HEK293 (cell line): ENCODE results near the gene TDRD10.

ENCODE experiments used
- CTCF ChIA-PET: fragments of 350-600 bp; formaldehyde crosslinking; extraction: SDS; loops from one replicate; lab custom pipeline; 2021; ENCODE audit warnings: antibody characterized with exemption; lab: Yijun Ruan, JAX
- POLR2A ChIA-PET: fragments of 300-600 bp; formaldehyde crosslinking; extraction: SDS; loops from one replicate; lab custom pipeline; 2020; ENCODE audit warnings: antibody characterized with exemption, inconsistent platforms; lab: Yijun Ruan, JAX
- H3K27ac ChIP-seq: fragments of 200-500 bp; sonication (Bioruptor generic); 2 replicates; pipeline ENCODE4 v1.5.1; 2014; ENCODE audit warnings: low read depth, low read length, control low read depth, inconsistent platforms; ENCODE audit errors: extremely low read depth
- H3K36me3 ChIP-seq, 2 experiments: fragments of 200-500 bp in 1 of 2; sonication (Bioruptor generic) in 1 of 2; 1 replicate in 1 of 2; 2 replicates in 1 of 2; pipeline ENCODE4 v1.5.1; 2014 to 2017; ENCODE audit warnings: inconsistent platforms in 2 of 2, low read length in 2 of 2; ENCODE audit not compliant: control insufficient read depth in 2 of 2, insufficient read depth in 1 of 2
- H3K4me1 ChIP-seq: fragments of 200-500 bp; sonication (Bioruptor generic); 2 replicates; pipeline ENCODE4 v1.5.1; 2014; ENCODE audit warnings: mild to moderate bottlenecking, low read length, inconsistent platforms; ENCODE audit not compliant: control insufficient read depth, insufficient read depth
- H3K4me3 ChIP-seq: 2 replicates; pipeline ENCODE4 v1.5.1; 2011; ENCODE audit warnings: low read depth, mild to moderate bottlenecking, control low read depth, low read length, moderate library complexity
- H3K9me3 ChIP-seq: fragments of 200-500 bp; sonication (Bioruptor generic); 2 replicates; pipeline ENCODE4 v1.5.1; 2014; ENCODE audit warnings: low read depth, low read length, inconsistent platforms; ENCODE audit not compliant: control insufficient read depth, insufficient read depth
- BCL11B ChIP-seq: fragments of 450-650 bp; formaldehyde crosslinking; IDR thresholded peaks from 2 replicates; pipeline ENCODE4 v1.5.1; 2016; ENCODE audit warnings: low read depth, missing biosample characterization, missing genetic modification characterization
- KLF10 ChIP-seq: fragments of 450-650 bp; IDR thresholded peaks from 2 replicates; pipeline ENCODE4 v1.5.1; 2018; ENCODE audit warnings: missing biosample characterization, mild to moderate bottlenecking, missing genetic modification characterization
- MYNN ChIP-seq: fragments of 450-650 bp; formaldehyde crosslinking; IDR thresholded peaks from 2 replicates; pipeline ENCODE4 v1.5.1; 2016; ENCODE audit warnings: missing biosample characterization, missing genetic modification characterization, borderline replicate concordance
- ZBTB1 ChIP-seq: fragments of 450-650 bp; formaldehyde crosslinking; IDR thresholded peaks from 2 replicates; pipeline ENCODE4 v1.5.1; 2016; ENCODE audit warnings: missing biosample characterization, missing genetic modification characterization
- ZBTB48 ChIP-seq: fragments of 450-650 bp; formaldehyde crosslinking; IDR thresholded peaks from 2 replicates; pipeline ENCODE4 v1.5.1; 2016; ENCODE audit warnings: missing biosample characterization, missing genetic modification characterization
- ZNF140 ChIP-seq: fragments of 450-650 bp; formaldehyde crosslinking; IDR thresholded peaks from 2 replicates; pipeline ENCODE4 v1.5.1; 2016; ENCODE audit warnings: missing biosample characterization, missing genetic modification characterization
- ZNF174 ChIP-seq: fragments of 450-650 bp; formaldehyde crosslinking; IDR thresholded peaks from 2 replicates; pipeline ENCODE4 v1.5.0; 2017; ENCODE audit warnings: missing biosample characterization, mild to moderate bottlenecking, missing genetic modification characterization
- ZNF175 ChIP-seq: fragments of 450-650 bp; formaldehyde crosslinking; IDR thresholded peaks from 2 replicates; pipeline ENCODE4 v1.5.1; 2016; ENCODE audit warnings: missing biosample characterization, missing genetic modification characterization
- ZNF202 ChIP-seq: fragments of 450-650 bp; formaldehyde crosslinking; IDR thresholded peaks from 2 replicates; pipeline ENCODE4 v1.5.1; 2016; ENCODE audit warnings: missing biosample characterization, missing genetic modification characterization, borderline replicate concordance
- ZNF214 ChIP-seq: fragments of 450-650 bp; formaldehyde crosslinking; IDR thresholded peaks from 2 replicates; pipeline ENCODE4 v1.5.1; 2017; ENCODE audit warnings: missing biosample characterization, mild to moderate bottlenecking, missing genetic modification characterization, borderline replicate concordance
- ZNF239 ChIP-seq: fragments of 450-650 bp; formaldehyde crosslinking; IDR thresholded peaks from 2 replicates; pipeline ENCODE4 v1.5.1; 2016; ENCODE audit warnings: missing biosample characterization, missing genetic modification characterization
- ZNF248 ChIP-seq: fragments of 450-650 bp; formaldehyde crosslinking; IDR thresholded peaks from 2 replicates; pipeline ENCODE4 v1.5.1; 2017; ENCODE audit warnings: missing biosample characterization, missing genetic modification characterization
- ZNF394 ChIP-seq: fragments of 450-650 bp; formaldehyde crosslinking; IDR thresholded peaks from 2 replicates; pipeline ENCODE4 v1.5.1; 2016; ENCODE audit warnings: missing biosample characterization, missing genetic modification characterization, mild to moderate bottlenecking, moderate library complexity, borderline replicate concordance
- ZNF521 ChIP-seq: fragments of 450-650 bp; formaldehyde crosslinking; IDR thresholded peaks from 2 replicates; pipeline ENCODE4 v1.5.1; 2017; ENCODE audit warnings: missing biosample characterization, mild to moderate bottlenecking, missing genetic modification characterization
- ZNF548 ChIP-seq: fragments of 450-650 bp; formaldehyde crosslinking; IDR thresholded peaks from 2 replicates; pipeline ENCODE4 v1.5.1; 2016; ENCODE audit warnings: missing biosample characterization, missing genetic modification characterization
- ZNF596 ChIP-seq: fragments of 450-650 bp; IDR thresholded peaks from 2 replicates; pipeline ENCODE4 v1.5.0; 2018; ENCODE audit warnings: missing biosample characterization, mild to moderate bottlenecking, missing genetic modification characterization, moderate library complexity
- ZNF624 ChIP-seq: fragments of 450-650 bp; formaldehyde crosslinking; IDR thresholded peaks from 2 replicates; pipeline ENCODE4 v1.5.1; 2017; ENCODE audit warnings: missing biosample characterization, missing genetic modification characterization
- ZNF658 ChIP-seq: fragments of 450-650 bp; formaldehyde crosslinking; IDR thresholded peaks from 2 replicates; pipeline ENCODE4; 2016; ENCODE audit warnings: missing biosample characterization, missing genetic modification characterization
- ZNF777 ChIP-seq: fragments of 450-650 bp; formaldehyde crosslinking; IDR thresholded peaks from 2 replicates; pipeline ENCODE4 v1.5.1; 2017; ENCODE audit warnings: missing biosample characterization, missing genetic modification characterization, borderline replicate concordance
- ZSCAN16 ChIP-seq: fragments of 450-650 bp; formaldehyde crosslinking; IDR thresholded peaks from 2 replicates; pipeline ENCODE4 v1.5.1; 2016; ENCODE audit warnings: missing biosample characterization, missing genetic modification characterization
- ZXDB ChIP-seq: fragments of 450-650 bp; formaldehyde crosslinking; IDR thresholded peaks from 2 replicates; pipeline ENCODE4 v1.5.1; 2016; ENCODE audit warnings: missing biosample characterization, missing genetic modification characterization
- TF ChIP-seq, protein P1 (sequence below): fragments of 450-650 bp; formaldehyde crosslinking; IDR thresholded peaks from 2 replicates; pipeline ENCODE4 v1.5.1; 2016; ENCODE audit warnings: missing biosample characterization, missing genetic modification characterization
- TF ChIP-seq, protein P2 (sequence below): fragments of 450-650 bp; formaldehyde crosslinking; IDR thresholded peaks from 2 replicates; pipeline ENCODE4 v1.5.1; 2016; ENCODE audit warnings: missing biosample characterization, missing genetic modification characterization
- TF ChIP-seq, protein P3 (sequence below): fragments of 450-650 bp; formaldehyde crosslinking; IDR thresholded peaks from 2 replicates; pipeline ENCODE4 v1.5.1; 2017; ENCODE audit warnings: missing biosample characterization, missing genetic modification characterization
- TF ChIP-seq, protein P4 (sequence below): fragments of 450-650 bp; formaldehyde crosslinking; IDR thresholded peaks from 2 replicates; pipeline ENCODE4 v1.5.1; 2017; ENCODE audit warnings: missing biosample characterization, missing genetic modification characterization

Gene TDRD10

DNA sequence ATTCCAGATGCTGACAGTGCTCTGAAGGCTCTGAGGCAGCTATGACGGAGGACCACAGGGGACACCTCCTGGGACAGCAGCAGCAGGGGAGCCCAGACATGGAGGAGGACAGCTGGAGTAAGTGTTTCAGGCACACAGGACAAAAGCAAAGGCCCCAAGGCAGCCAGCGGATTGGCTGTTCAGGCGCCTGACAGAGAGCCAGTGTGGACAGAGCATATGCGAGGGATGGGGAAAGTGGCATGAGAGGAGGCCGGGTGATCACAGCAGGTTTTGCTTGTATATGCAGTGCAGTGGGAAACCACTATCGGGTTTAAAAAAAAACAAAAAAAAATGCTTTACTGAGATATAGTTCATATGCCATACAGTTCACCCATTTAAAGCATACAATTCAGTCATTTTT is 84.6 kb downstream of the TDRD10 start (continued):
- TF ChIP-seq ZBTB48 (tag by site-specific recombination) (no peak), ZNF175 (no peak), ZNF394 (no peak), ZNF521 (tag by site-specific recombination) (no peak), ZNF140 (tag by site-specific recombination) (no peak), KLF10 (tag by site-specific recombination) (no peak), ZNF239 (tag by site-specific recombination) (no peak), ZNF214 (tag by site-specific recombination) (no peak)
- TF ChIP-seq, protein P1, sequence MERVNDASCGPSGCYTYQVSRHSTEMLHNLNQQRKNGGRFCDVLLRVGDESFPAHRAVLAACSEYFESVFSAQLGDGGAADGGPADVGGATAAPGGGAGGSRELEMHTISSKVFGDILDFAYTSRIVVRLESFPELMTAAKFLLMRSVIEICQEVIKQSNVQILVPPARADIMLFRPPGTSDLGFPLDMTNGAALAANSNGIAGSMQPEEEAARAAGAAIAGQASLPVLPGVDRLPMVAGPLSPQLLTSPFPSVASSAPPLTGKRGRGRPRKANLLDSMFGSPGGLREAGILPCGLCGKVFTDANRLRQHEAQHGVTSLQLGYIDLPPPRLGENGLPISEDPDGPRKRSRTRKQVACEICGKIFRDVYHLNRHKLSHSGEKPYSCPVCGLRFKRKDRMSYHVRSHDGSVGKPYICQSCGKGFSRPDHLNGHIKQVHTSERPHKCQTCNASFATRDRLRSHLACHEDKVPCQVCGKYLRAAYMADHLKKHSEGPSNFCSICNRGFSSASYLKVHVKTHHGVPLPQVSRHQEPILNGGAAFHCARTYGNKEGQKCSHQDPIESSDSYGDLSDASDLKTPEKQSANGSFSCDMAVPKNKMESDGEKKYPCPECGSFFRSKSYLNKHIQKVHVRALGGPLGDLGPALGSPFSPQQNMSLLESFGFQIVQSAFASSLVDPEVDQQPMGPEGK (tag by site-specific recombination): no peak

DNA sequence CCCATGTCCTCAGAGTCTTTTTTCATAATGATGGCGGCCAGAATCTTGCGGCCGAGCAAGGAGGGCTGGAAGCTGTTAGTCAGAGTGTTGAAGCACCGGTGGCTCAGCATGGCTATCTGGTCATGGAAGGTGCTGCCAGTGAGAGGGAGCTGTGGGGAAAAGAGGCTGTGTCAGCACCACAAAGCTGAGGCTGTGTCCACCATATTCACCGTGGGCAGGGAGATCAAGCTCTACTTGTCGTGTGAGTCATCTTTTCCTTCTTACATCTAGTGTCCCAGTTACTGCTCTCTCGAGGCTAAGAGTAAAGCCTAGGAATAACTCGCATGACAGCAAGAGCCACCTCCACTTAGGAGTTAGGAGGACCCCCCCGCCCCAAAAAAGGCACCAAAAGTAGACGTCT is 87.8 kb downstream of the TDRD10 start:
- Histone ChIP-seq H3K27ac (no peak overlapping the region), H3K36me3 (peaks cover 50 to 100% of the 10 kb centered on the region in 2 experiments), H3K4me1 (no peaks in the 10 kb centered on the region), H3K4me3 (no peak overlapping the region), H3K9me3 (no peaks in the 10 kb centered on the region)
- ChIA-PET POLR2A (no interaction called here), CTCF (interaction anchor here (0.6 to 0.7 kb wide), 2 partner anchors 9 to 578 kb away, joined by 3 read pairs; no protein-coding TSS in a partner anchor)
- TF ChIP-seq ZNF248 (tag by site-specific recombination) (no peak), ZNF624 (tag by site-specific recombination) (no peak), MYNN (no peak), ZNF174 (no peak)
- TF ChIP-seq, protein P2, sequence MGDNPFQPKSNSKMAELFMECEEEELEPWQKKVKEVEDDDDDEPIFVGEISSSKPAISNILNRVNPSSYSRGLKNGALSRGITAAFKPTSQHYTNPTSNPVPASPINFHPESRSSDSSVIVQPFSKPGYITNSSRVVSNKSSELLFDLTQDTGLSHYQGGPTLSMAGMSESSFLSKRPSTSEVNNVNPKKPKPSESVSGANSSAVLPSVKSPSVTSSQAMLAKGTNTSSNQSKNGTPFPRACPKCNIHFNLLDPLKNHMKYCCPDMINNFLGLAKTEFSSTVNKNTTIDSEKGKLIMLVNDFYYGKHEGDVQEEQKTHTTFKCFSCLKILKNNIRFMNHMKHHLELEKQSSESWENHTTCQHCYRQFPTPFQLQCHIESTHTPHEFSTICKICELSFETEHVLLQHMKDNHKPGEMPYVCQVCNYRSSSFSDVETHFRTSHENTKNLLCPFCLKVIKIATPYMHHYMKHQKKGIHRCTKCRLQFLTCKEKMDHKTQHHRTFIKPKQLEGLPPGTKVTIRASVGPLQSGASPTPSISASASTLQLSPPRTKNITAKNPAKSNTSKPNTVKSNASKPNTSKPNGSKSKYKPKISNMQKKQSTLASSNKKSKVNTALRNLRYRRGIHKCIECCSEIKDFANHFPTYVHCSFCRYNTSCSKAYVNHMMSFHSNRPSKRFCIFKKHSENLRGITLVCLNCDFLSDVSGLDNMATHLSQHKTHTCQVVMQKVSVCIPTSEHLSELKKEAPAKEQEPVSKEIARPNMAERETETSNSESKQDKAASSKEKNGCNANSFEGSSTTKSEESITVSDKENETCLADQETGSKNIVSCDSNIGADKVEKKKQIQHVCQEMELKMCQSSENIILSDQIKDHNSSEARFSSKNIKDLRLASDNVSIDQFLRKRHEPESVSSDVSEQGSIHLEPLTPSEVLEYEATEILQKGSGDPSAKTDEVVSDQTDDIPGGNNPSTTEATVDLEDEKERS (tag by site-specific recombination): no peak
- TF ChIP-seq, protein P3, sequence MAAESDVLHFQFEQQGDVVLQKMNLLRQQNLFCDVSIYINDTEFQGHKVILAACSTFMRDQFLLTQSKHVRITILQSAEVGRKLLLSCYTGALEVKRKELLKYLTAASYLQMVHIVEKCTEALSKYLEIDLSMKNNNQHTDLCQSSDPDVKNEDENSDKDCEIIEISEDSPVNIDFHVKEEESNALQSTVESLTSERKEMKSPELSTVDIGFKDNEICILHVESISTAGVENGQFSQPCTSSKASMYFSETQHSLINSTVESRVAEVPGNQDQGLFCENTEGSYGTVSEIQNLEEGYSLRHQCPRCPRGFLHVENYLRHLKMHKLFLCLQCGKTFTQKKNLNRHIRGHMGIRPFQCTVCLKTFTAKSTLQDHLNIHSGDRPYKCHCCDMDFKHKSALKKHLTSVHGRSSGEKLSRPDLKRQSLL (tag by site-specific recombination): no peak

DNA sequence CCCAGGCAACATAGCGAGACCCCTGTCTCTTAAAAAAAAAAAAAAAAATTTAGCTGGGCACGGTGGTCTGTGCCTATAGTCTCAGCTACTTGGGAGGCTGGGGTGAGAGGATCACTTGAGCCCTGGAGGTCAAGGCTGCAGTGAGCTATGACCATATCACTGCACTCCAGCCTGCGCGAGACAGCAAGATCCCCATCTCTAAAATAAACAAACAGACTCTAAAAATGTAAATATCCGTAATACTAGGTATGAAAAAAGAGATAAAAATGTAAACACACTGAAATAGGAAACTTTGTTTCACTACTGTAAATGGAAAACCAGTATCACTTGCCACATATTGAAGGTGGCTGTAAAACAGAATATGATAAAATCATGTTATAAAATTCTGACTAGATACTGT is 88.7 kb downstream of the TDRD10 start:
- no peaks in the 10 kb centered on the region for H3K4me1 ChIP-seq
- H3K4me3 ChIP-seq: no peak overlapping the region
- H3K36me3 ChIP-seq: peaks cover 53 to 98% of the 10 kb centered on the region in 2 experiments
- no peaks in the 10 kb centered on the region for H3K9me3 ChIP-seq
- POLR2A ChIA-PET: interaction anchor here (0.6 kb wide), 1 partner anchor 24 kb away, joined by 4 read pairs; no protein-coding TSS in a partner anchor
- H3K27ac ChIP-seq: no peak overlapping the region
- CTCF ChIA-PET: interaction anchor here (1.7 kb wide), 1 partner anchor 288 kb away, joined by 3 read pairs; no protein-coding TSS in a partner anchor
- TF ChIP-seq ZBTB1 (tag by site-specific recombination): no peak
- TF ChIP-seq, protein P4, sequence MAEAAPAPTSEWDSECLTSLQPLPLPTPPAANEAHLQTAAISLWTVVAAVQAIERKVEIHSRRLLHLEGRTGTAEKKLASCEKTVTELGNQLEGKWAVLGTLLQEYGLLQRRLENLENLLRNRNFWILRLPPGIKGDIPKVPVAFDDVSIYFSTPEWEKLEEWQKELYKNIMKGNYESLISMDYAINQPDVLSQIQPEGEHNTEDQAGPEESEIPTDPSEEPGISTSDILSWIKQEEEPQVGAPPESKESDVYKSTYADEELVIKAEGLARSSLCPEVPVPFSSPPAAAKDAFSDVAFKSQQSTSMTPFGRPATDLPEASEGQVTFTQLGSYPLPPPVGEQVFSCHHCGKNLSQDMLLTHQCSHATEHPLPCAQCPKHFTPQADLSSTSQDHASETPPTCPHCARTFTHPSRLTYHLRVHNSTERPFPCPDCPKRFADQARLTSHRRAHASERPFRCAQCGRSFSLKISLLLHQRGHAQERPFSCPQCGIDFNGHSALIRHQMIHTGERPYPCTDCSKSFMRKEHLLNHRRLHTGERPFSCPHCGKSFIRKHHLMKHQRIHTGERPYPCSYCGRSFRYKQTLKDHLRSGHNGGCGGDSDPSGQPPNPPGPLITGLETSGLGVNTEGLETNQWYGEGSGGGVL (tag by site-specific recombination): no peak
- TF ChIP-seq ZNF596 (tag by site-specific recombination): no peak
- TF ChIP-seq ZNF548: no peak
- TF ChIP-seq ZNF658 (tag by site-specific recombination): no peak
- no peak for TF ChIP-seq ZNF202 (tag by site-specific recombination)
- TF ChIP-seq BCL11B (tag by site-specific recombination): no peak
- no peak for TF ChIP-seq ZSCAN16
- no peak for TF ChIP-seq ZNF777 (tag by site-specific recombination)
- no peak for TF ChIP-seq ZNF214 (tag by site-specific recombination)
- TF ChIP-seq ZXDB: no peak
